SK-N-MC (cell line): ENCODE data around the gene C2orf42.
"Not testable (repeated sequence)": the region's sequence is repeated elsewhere in the genome, so short reads cannot be mapped to it uniquely, and the experiment has no call there.

Experiments
- EZH2 ChIP-seq: fragments of 200-600 bp; sonication (generic); IDR thresholded peaks from one replicate; pipeline ENCODE4 v1.6.1; 2017; ENCODE audit warnings: antibody characterized with exemption
- FOXP2 ChIP-seq: optimal IDR thresholded peaks from 2 replicates; pipeline ENCODE3; 2011; ENCODE audit warnings: mild to moderate bottlenecking, moderate library complexity; ENCODE audit not compliant: insufficient read depth; ENCODE audit errors: extremely low read length, control extremely low read depth
- POLR2AphosphoS5 ChIP-seq: IDR thresholded peaks from 2 replicates; pipeline ENCODE4 v1.6.1; 2012; ENCODE audit warnings: mild to moderate bottlenecking, low read depth, low read length, borderline replicate concordance

DNA sequence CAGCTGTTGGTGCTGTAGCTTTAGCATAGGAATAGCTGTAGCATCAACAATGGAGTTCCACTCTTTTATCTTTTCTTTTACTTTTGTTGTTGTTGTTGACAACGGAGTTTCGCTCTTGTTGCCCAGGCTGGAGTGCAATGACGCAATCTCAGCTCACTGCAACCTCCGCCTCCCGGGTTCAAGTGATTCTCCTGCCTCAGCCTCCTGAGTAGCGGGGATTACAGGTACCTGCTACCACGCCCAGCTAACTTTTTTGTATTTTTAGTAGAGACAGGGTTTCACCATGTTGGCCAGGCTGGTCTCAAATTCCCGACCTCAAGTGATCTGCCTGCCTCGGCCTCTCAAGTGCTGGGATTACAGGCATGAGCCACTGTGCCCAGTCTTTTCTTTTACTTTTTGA is 3.6 kb downstream of the C2orf42 start:
- TF ChIP-seq EZH2, POLR2AphosphoS5, FOXP2: not testable (repeated sequence)
